WTC11 (cell line): ENCODE data around the gene CTCF. TPM values are rescaled to one million over a fixed set of nuclear protein-coding genes. Genes with fewer than 3 reads are reported as not detected.

Experiments used
- ATAC-seq: fragments of 200-7000 bp; cut with Tn5 transposase; 2 replicates; pipeline ENCODE4 v1.10.0; 2021; ENCODE audit warnings: mild to moderate bottlenecking, moderate library complexity
- CTCF ChIA-PET: fragments of 300-600 bp; sonication (Branson Sonifier 250); formaldehyde crosslinking; loops from one replicate; lab custom pipeline; 2021; ENCODE audit warnings: antibody characterized with exemption; lab: Charles Lee
- POLR2A ChIA-PET: fragments of 350-600 bp; sonication (Branson Sonifier 250); formaldehyde crosslinking; loops from one replicate; lab custom pipeline; 2021; ENCODE audit warnings: antibody characterized with exemption; lab: Charles Lee
- DNase-seq: peaks from one replicate; pipeline ENCODE4 v3.0.0; 2021; ENCODE audit warnings: low spot score
- H3K27ac Mint-ChIP-seq: 2 replicates; pipeline ENCODE4 v1.8.0; 2021; ENCODE audit warnings: mixed read lengths
- H3K27me3 Mint-ChIP-seq: 2 replicates; pipeline ENCODE4 v1.8.0; 2021; ENCODE audit warnings: low read depth, mild to moderate bottlenecking, moderate library complexity, mixed read lengths
- H3K36me3 Mint-ChIP-seq: 2 replicates; pipeline ENCODE4 v1.8.0; 2021; ENCODE audit warnings: mixed read lengths
- H3K4me1 Mint-ChIP-seq: 2 replicates; pipeline ENCODE4 v1.8.0; 2022; ENCODE audit warnings: mixed read lengths
- H3K4me3 Mint-ChIP-seq: 2 replicates; pipeline ENCODE4 v1.8.0; 2021; ENCODE audit warnings: mild to moderate bottlenecking, moderate library complexity, mixed read lengths
- H3K9me3 Mint-ChIP-seq: 2 replicates; pipeline ENCODE4 v1.8.0; 2021; ENCODE audit warnings: mixed read lengths
- ERG ChIP-seq: fragments of 250-450 bp; sonication (Bioruptor Pico); IDR thresholded peaks from 2 replicates; pipeline ENCODE4 v1.8.0; 2021; ENCODE audit warnings: mild to moderate bottlenecking
- ESRRA ChIP-seq: sonication (generic); formaldehyde crosslinking; IDR thresholded peaks from 2 replicates; pipeline ENCODE4 v1.8.1; 2022; ENCODE audit warnings: mild to moderate bottlenecking, missing genetic modification reagents, borderline replicate concordance
- GRHL2 ChIP-seq: fragments of 250-450 bp; sonication (Bioruptor Pico); IDR thresholded peaks from 2 replicates; pipeline ENCODE4 v1.8.0; 2022; ENCODE audit warnings: mild to moderate bottlenecking, moderate library complexity; ENCODE audit not compliant: insufficient replicate concordance, severe bottlenecking
- IRF1 ChIP-seq: sonication (generic); formaldehyde crosslinking; IDR thresholded peaks from 2 replicates; pipeline ENCODE4 v1.8.0; 2023; ENCODE audit warnings: missing genetic modification reagents
- IRF2 ChIP-seq: sonication (generic); formaldehyde crosslinking; IDR thresholded peaks from 2 replicates; pipeline ENCODE4 v1.8.0; 2022; ENCODE audit warnings: low read depth, missing genetic modification reagents, borderline replicate concordance
- JAZF1 ChIP-seq: fragments of 250-450 bp; sonication (Bioruptor Pico); IDR thresholded peaks from 2 replicates; pipeline ENCODE4 v1.9.0; 2021; ENCODE audit warnings: moderate library complexity, mild to moderate bottlenecking, inconsistent platforms
- JUN ChIP-seq: sonication (generic); formaldehyde crosslinking; IDR thresholded peaks from 2 replicates; pipeline ENCODE4 v1.8.0; 2023; ENCODE audit warnings: mild to moderate bottlenecking, missing genetic modification reagents
- MYBL2 ChIP-seq: sonication (generic); formaldehyde crosslinking; IDR thresholded peaks from 2 replicates; pipeline ENCODE4 v1.8.1; 2023; ENCODE audit warnings: mild to moderate bottlenecking, moderate library complexity, missing genetic modification reagents
- NFYB ChIP-seq: sonication (generic); formaldehyde crosslinking; conservative IDR thresholded peaks from 2 replicates; pipeline ENCODE4 v1.8.0; 2022; ENCODE audit warnings: low read depth, missing genetic modification reagents
- NR2C2 ChIP-seq: sonication (generic); formaldehyde crosslinking; IDR thresholded peaks from 2 replicates; pipeline ENCODE4 v1.8.0; 2022; ENCODE audit warnings: mild to moderate bottlenecking, missing genetic modification reagents
- NR3C1 ChIP-seq: sonication (generic); formaldehyde crosslinking; conservative IDR thresholded peaks from 2 replicates; pipeline ENCODE4 v1.8.1; 2023; ENCODE audit warnings: low read depth, mild to moderate bottlenecking, missing genetic modification reagents
- PRRX2 ChIP-seq: fragments of 250-450 bp; sonication (Bioruptor Pico); IDR thresholded peaks from 2 replicates; pipeline ENCODE4 v1.8.0; 2021; ENCODE audit warnings: mild to moderate bottlenecking
- TEAD1 ChIP-seq: sonication (generic); formaldehyde crosslinking; IDR thresholded peaks from 2 replicates; pipeline ENCODE4 v1.8.0; 2022; ENCODE audit warnings: mild to moderate bottlenecking, missing genetic modification reagents
- ZMAT4 ChIP-seq: fragments of 250-450 bp; sonication (Bioruptor Pico); IDR thresholded peaks from 2 replicates; pipeline ENCODE4 v1.9.0; 2021; ENCODE audit warnings: mild to moderate bottlenecking
- ZNF121 ChIP-seq: sonication (generic); formaldehyde crosslinking; IDR thresholded peaks from 2 replicates; pipeline ENCODE4 v1.8.0; 2023; ENCODE audit warnings: missing genetic modification reagents
- ZNF138 ChIP-seq: sonication (generic); formaldehyde crosslinking; conservative IDR thresholded peaks from 2 replicates; pipeline ENCODE4 v1.8.1; 2022; ENCODE audit warnings: mild to moderate bottlenecking, moderate library complexity, missing genetic modification reagents
- ZNF219 ChIP-seq: sonication (generic); formaldehyde crosslinking; IDR thresholded peaks from 2 replicates; pipeline ENCODE4 v1.8.0; 2023; ENCODE audit warnings: missing genetic modification reagents, mild to moderate bottlenecking, borderline replicate concordance
- ZNF317 ChIP-seq: sonication (generic); formaldehyde crosslinking; IDR thresholded peaks from 2 replicates; pipeline ENCODE4 v1.8.1; 2023; ENCODE audit warnings: low read depth, mild to moderate bottlenecking, moderate library complexity, missing genetic modification reagents, borderline replicate concordance
- total RNA-seq: library from RNA; stranded (reverse); gene quantifications from 3 replicates; pipeline ENCODE4 v1.2.3, GENCODE V29; 2021
- TF ChIP-seq, protein P1 (sequence below): sonication (generic); formaldehyde crosslinking; IDR thresholded peaks from 2 replicates; pipeline ENCODE4 v1.8.1; 2022; ENCODE audit warnings: low read depth, mild to moderate bottlenecking, moderate library complexity, missing genetic modification reagents, borderline replicate concordance
- TF ChIP-seq, protein P2 (sequence below): sonication (generic); formaldehyde crosslinking; conservative IDR thresholded peaks from 2 replicates; pipeline ENCODE4 v1.8.1; 2023; ENCODE audit warnings: mild to moderate bottlenecking, low read depth, missing genetic modification reagents, moderate library complexity
- TF ChIP-seq, protein P3 (sequence below): sonication (generic); formaldehyde crosslinking; IDR thresholded peaks from 2 replicates; pipeline ENCODE4 v1.8.1; 2022; ENCODE audit warnings: mild to moderate bottlenecking, moderate library complexity, missing genetic modification reagents

The CTCF gene
- total RNA-seq, 1 experiment from 2014 or later = 55.4 TPM

DNA sequence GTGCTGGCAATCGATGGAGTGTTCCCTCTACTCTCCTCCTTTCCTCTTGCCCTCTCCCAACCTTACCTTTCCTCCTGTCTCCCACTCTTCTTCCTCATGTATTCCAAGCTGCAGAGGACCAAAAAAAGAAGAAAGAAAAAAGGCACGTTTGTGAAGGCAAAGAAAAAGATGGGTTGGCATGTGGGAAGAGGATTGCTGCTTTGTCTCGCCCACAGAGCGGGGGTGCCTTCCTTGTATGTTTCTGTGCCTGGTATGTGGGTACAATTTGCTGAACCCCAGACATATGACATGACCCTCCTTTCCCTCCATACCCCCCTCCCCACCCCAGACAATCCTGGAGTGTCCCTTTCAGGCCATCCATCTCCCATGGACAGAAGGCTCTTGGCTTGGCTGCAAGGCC lies 13.1 kb upstream of the CTCF start:
- Mint-ChIP-seq H3K4me3 (no peak overlapping the region), H3K4me1 (peaks cover 7% of the 10 kb centered on the region), H3K27ac (no peak overlapping the region), H3K9me3 (no peaks in the 10 kb centered on the region), H3K27me3 (peaks cover 3% of the 10 kb centered on the region; the same call in 1 of the 2 replicates), H3K36me3 (no peaks in the 10 kb centered on the region)
- TF ChIP-seq MYBL2 (CRISPR knock-in tag) = no peak
- TF ChIP-seq TEAD1 = no peak
- TF ChIP-seq PRRX2 (CRISPR knock-in tag) = no peak
- TF ChIP-seq GRHL2 (CRISPR knock-in tag) = no peak
- TF ChIP-seq ERG (CRISPR knock-in tag) = no peak
- TF ChIP-seq, protein P1, sequence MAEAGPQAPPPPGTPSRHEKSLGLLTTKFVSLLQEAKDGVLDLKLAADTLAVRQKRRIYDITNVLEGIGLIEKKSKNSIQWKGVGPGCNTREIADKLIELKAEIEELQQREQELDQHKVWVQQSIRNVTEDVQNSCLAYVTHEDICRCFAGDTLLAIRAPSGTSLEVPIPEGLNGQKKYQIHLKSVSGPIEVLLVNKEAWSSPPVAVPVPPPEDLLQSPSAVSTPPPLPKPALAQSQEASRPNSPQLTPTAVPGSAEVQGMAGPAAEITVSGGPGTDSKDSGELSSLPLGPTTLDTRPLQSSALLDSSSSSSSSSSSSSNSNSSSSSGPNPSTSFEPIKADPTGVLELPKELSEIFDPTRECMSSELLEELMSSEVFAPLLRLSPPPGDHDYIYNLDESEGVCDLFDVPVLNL (CRISPR knock-in tag) = no peak
- no peak for TF ChIP-seq JUN (CRISPR knock-in tag)
- TF ChIP-seq ZNF121 (CRISPR knock-in tag) = no peak
- TF ChIP-seq ZNF219 = no peak
- no peak for TF ChIP-seq NR2C2 (CRISPR knock-in tag)
- TF ChIP-seq, protein P2, sequence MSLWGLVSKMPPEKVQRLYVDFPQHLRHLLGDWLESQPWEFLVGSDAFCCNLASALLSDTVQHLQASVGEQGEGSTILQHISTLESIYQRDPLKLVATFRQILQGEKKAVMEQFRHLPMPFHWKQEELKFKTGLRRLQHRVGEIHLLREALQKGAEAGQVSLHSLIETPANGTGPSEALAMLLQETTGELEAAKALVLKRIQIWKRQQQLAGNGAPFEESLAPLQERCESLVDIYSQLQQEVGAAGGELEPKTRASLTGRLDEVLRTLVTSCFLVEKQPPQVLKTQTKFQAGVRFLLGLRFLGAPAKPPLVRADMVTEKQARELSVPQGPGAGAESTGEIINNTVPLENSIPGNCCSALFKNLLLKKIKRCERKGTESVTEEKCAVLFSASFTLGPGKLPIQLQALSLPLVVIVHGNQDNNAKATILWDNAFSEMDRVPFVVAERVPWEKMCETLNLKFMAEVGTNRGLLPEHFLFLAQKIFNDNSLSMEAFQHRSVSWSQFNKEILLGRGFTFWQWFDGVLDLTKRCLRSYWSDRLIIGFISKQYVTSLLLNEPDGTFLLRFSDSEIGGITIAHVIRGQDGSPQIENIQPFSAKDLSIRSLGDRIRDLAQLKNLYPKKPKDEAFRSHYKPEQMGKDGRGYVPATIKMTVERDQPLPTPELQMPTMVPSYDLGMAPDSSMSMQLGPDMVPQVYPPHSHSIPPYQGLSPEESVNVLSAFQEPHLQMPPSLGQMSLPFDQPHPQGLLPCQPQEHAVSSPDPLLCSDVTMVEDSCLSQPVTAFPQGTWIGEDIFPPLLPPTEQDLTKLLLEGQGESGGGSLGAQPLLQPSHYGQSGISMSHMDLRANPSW (CRISPR knock-in tag) = no peak
- no peak for TF ChIP-seq ESRRA (CRISPR knock-in tag)
- TF ChIP-seq IRF2 (CRISPR knock-in tag) = no peak
- no peak for TF ChIP-seq NR3C1 (CRISPR knock-in tag)
- no peak for TF ChIP-seq ZNF317
- TF ChIP-seq ZMAT4 = no peak
- no peak for TF ChIP-seq NFYB
- TF ChIP-seq, protein P3, sequence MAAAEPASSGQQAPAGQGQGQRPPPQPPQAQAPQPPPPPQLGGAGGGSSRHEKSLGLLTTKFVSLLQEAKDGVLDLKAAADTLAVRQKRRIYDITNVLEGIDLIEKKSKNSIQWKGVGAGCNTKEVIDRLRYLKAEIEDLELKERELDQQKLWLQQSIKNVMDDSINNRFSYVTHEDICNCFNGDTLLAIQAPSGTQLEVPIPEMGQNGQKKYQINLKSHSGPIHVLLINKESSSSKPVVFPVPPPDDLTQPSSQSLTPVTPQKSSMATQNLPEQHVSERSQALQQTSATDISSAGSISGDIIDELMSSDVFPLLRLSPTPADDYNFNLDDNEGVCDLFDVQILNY (CRISPR knock-in tag) = no peak
- CTCF ChIA-PET = no interaction called here
- POLR2A ChIA-PET = no interaction called here
- no peak for ATAC-seq
- DNase-seq = no peak

DNA sequence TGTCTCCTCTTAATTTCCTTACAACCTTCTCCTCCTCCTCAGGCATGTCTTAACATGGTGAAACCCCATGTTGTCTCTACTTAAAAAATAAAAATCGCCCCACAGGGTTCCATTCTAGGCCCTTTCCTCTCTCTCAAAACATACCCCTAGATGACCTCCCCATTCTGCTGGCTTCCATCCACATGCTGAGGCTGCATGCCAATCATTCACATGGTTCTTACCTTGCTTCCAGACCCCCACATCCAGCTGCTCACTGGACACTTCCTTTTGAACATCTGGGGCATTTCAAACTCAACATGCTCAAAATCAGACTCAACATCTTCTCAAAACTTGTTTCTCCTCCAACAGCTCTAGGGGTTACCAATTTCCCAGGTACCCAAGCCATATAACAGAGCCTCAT lies 12.4 kb upstream of the CTCF start:
- Mint-ChIP-seq H3K4me3 (no peak overlapping the region), H3K27me3 (no peaks in the 10 kb centered on the region), H3K36me3 (no peaks in the 10 kb centered on the region), H3K9me3 (no peaks in the 10 kb centered on the region), H3K4me1 (peaks cover 7% of the 10 kb centered on the region), H3K27ac (no peak overlapping the region)
- TF ChIP-seq MYBL2 (CRISPR knock-in tag) (no peak), ZNF138 (CRISPR knock-in tag) (no peak), JAZF1 (CRISPR knock-in tag) (no peak), IRF1 (CRISPR knock-in tag) (no peak)
- TF ChIP-seq, protein P1 (CRISPR knock-in tag) = no peak
- TF ChIP-seq, protein P3 (CRISPR knock-in tag) = no peak
- ChIA-PET POLR2A (no interaction called here), CTCF (interaction anchor here (1.3 kb wide), 1 partner anchor 95 kb away, joined by 4 read pairs; the partner anchor contains the start of gene CARMIL2)
- DNase-seq (no peak), ATAC-seq (no peak)
